Aorta (tissue), 5 donors: ENCODE results near the gene CST4. TPM values are rescaled to one million over a fixed set of nuclear protein-coding genes. Genes with fewer than 3 reads are reported as not detected.
"Not testable (repeated sequence)": the region's sequence is repeated elsewhere in the genome, so short reads cannot be mapped to it uniquely, and the experiment has no call there.

Experiments
- ATAC-seq: fragments of 200-7000 bp; cut with Tn5 transposase; one replicate; pipeline ENCODE4 v1.9.1; 2022; ENCODE audit warnings: moderate library complexity; ENCODE audit not compliant: low FRiP score
- DNase-seq, 2 donors: peaks; one replicate each; pipeline ENCODE4 v3.0.0-alpha.2; 2020
- H3K27ac ChIP-seq, 2 donors: one replicate each; pipeline ENCODE4 v1.5.1; 2013; ENCODE audit warnings: low read length in 2 of 2, mild to moderate bottlenecking in 2 of 2, moderate library complexity in 2 of 2, control low read depth in 1 of 2, inconsistent platforms in 1 of 2, low read depth in 1 of 2
- H3K27me3 ChIP-seq, 2 donors: one replicate each; pipeline ENCODE4 v1.6.1; 2013; ENCODE audit warnings: control low read depth in 1 of 2, low read length in 1 of 2, mild to moderate bottlenecking in 1 of 2, moderate library complexity in 1 of 2; ENCODE audit not compliant: insufficient read depth in 2 of 2, control insufficient read depth in 1 of 2
- H3K36me3 ChIP-seq, 2 donors: one replicate each; pipeline ENCODE4 v1.6.1; 2013; ENCODE audit warnings: control low read depth in 1 of 2, low read length in 1 of 2, mild to moderate bottlenecking in 1 of 2; ENCODE audit not compliant: insufficient read depth in 2 of 2, control insufficient read depth in 1 of 2
- H3K4me1 ChIP-seq, 2 donors: one replicate each; pipeline ENCODE4 v1.6.1; 2013; ENCODE audit warnings: low read length in 2 of 2, control low read depth in 1 of 2, mild to moderate bottlenecking in 1 of 2, moderate library complexity in 1 of 2; ENCODE audit not compliant: insufficient read depth in 2 of 2, control insufficient read depth in 1 of 2
- H3K4me3 ChIP-seq, 2 donors: one replicate each; pipeline ENCODE4 v1.5.1; 2013; ENCODE audit warnings: low read length in 2 of 2, control low read depth in 1 of 2, mild to moderate bottlenecking in 1 of 2
- H3K9me3 ChIP-seq: one replicate; pipeline ENCODE4 v1.6.1; 2013; ENCODE audit warnings: mild to moderate bottlenecking, low read length; ENCODE audit not compliant: control insufficient read depth
- WGBS, 2 donors: extraction: QIAGEN DNeasy Blood & Tissue Kit; methylation state at CpG; one replicate each; pipeline ENCODE4 v1.1.7; 2013; 5-methylcytosine and 5-hydroxymethylcytosine counted together
- intact Hi-C, 2 donors: fragments of 100-400 bp; cut with DNase I; formaldehyde crosslinking; loops; one replicate each; pipeline versions ENCODE4 v1.14.2 to v1.15.0; 2022
- long read RNA-seq, 2 donors: library from polyadenylated mRNA; unstranded; transcript quantifications; one replicate each; pipeline ENCODE4 v2.0.0, GENCODE V29; 2020 to 2021
- polyA plus RNA-seq, 2 donors: library from polyadenylated mRNA; stranded (reverse); fragments of 200-250 nt; gene quantifications; one replicate each; pipeline ENCODE4 v1.2.3, GENCODE V29; 2013
- total RNA-seq, 2 donors: library from RNA; stranded (reverse); fragmentation: NEBNext Ultra II Directional; extraction: Animal tissue kit (Norgen Biotek cat#: 25700); gene quantifications; one replicate each; pipeline ENCODE4 v1.2.1, GENCODE V29; 2021
- donor health status: healthy with polysubstance abuse.
- donor health status: Bipolar disorder and iron deficiency.
- donor health status: DM: no; HTN: no; CAD: no.
- donor health status: DM: no; HTN: no; CAD: no.
- donor health status: DM: yes; HTN: yes; CAD: no.

Gene CST4
- total RNA-seq (not detected), polyA plus RNA-seq (not detected)
- long read RNA-seq, donor 1, result 0 reads
- long read RNA-seq, donor 2, result 0 reads

DNA sequence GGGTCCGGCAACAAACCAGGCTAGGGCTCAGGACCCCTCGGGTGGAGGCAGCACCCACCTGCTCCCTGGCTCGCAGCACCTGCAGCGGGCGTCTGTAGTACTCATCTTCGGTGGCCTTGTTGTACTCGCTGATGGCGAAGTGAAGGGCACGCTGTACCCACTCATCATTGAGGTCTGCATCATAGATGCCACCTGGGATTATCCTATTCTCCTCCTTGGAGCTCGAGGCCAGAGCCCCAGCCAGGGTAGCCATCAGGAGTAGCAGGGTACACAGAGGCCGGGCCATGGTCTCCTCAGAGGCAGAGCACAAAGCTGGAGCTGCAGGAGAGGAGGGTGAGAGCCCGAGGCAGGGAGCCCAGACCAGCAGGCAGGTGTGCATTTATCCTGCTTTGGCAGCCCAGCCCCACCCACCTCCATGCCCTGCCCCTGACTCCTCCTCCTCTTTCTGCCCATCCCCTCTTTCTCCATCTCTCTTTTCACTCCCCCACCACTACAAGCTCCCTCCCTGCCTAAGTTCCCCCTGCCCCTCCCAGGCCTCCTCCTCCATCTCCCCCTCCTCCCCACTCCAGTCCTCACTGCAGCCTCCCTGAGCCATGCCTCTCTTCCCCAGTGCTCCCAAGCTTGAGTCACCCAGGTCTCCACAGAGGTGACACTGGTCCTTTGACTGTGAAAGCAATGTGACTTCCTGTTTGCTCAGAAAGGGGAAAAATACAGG, at the start of gene CST4:
Gene CST4, minus strand, starts transcription at position 355 of the 715 bp plus-strand sequence. Its CDS starts 69 bp downstream, at position 286.
- 85 to 94% methylated on average over 10 to 12 of the region's 12 CpGs for WGBS, 2 donors
- H3K36me3 ChIP-seq, H3K27me3 ChIP-seq, H3K4me1 ChIP-seq, ATAC-seq, H3K9me3 ChIP-seq, DNase-seq, H3K27ac ChIP-seq, intact Hi-C loops, H3K4me3 ChIP-seq: not testable (repeated sequence)

GRCh38 chr20:23735391-23735790, 46.6 kb upstream of the CST4 start:
- WGBS, 2 donors, result 55 to 63% methylated on average over 3 of the region's 3 CpGs
- intact Hi-C loops, result not testable (repeated sequence)

DNA sequence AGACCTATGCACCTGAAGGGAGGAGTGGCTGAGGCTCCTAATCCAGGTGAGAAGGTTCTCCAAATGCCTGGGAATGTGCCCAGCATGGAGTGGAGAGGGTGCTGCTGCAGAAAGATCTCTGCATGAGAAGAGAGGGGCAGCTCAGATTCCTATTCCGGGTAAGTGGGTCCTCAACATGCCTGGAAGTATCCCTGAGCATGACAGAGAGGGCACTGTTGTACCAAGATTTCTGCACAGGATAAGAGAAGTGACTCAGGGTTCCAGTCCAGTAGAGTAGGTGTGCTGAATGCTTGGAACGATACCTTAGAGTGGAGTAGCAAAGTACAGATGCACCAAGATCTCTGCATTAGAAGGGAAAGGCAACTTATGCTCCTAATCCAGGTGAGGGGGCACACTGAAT, 46.1 kb upstream of the CST4 start:
- H3K27ac ChIP-seq, H3K4me1 ChIP-seq, H3K4me3 ChIP-seq, DNase-seq, H3K27me3 ChIP-seq, ATAC-seq, H3K9me3 ChIP-seq, H3K36me3 ChIP-seq, intact Hi-C loops: not testable (repeated sequence)
- 81 to 89% methylated on average over 2 of the region's 2 CpGs for WGBS, 2 donors

More at GRCh38 chr20:23735391-23735790, 46.6 kb upstream of the CST4 start:
- H3K27ac ChIP-seq, H3K27me3 ChIP-seq, DNase-seq, ATAC-seq, H3K4me1 ChIP-seq, H3K36me3 ChIP-seq, H3K9me3 ChIP-seq, H3K4me3 ChIP-seq: not testable (repeated sequence)

DNA sequence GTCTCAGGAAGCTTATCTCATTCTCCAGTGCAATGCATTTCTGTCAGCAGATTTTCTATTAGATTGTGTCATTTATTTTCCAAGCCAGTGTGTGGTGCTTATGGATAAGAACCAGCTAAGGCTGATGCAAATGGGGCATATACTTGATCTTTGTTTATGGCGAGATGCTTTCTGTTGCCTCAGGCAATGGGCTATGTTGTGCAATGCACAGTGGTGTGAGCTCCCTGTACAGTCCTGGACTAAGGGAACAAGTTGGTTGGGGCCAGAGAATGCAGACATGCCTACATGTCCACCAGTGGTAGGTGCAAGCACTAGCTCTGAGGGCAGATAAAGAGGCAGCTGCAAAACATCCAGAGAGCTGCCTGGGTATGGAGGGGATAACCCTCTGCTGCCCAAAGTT, 45.6 kb upstream of the CST4 start:
- H3K4me1 ChIP-seq, H3K9me3 ChIP-seq, ATAC-seq, H3K36me3 ChIP-seq, H3K27me3 ChIP-seq, H3K27ac ChIP-seq, intact Hi-C loops, DNase-seq, H3K4me3 ChIP-seq: not testable (repeated sequence)
- WGBS, 2 donors, result 73 to 81% methylated on average over 1 of the region's 1 CpG

GRCh38 chr20:23727016-23727415, 38.2 kb upstream of the CST4 start:
- DNase-seq, result no peak
- Histone ChIP-seq H3K27ac (no peak overlapping the region), H3K4me1 (no peaks in the 10 kb centered on the region), H3K27me3 (no peaks in the 10 kb centered on the region), H3K36me3 (no peaks in the 10 kb centered on the region), H3K4me3 (no peak overlapping the region), H3K9me3 (peaks cover 2% of the 10 kb centered on the region)
- 82 to 83% methylated on average over 3 of the region's 3 CpGs for WGBS, 2 donors
- intact Hi-C loops, result no loop called here
- no peak for ATAC-seq

DNA sequence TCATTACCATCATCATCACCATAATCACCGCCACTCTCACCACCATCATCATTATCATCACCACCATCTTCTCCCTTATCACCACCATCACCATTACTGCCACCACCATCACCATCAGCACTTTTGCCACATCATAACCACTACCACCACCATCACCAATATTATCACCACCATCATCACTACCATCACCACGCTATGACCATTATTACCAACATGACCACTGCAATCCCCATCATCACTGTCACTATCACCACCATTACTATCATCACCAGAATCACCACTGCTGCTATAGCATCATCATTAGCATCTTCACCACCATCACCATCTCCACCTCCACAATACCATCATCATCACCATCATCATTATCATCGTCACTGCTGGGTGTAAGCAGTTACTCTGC, 36.3 kb upstream of the CST4 start:
- no peak for ATAC-seq
- Histone ChIP-seq H3K27me3 (peaks cover 0 to 2% of the 10 kb centered on the region in 2 donors), H3K4me1 (no peaks in the 10 kb centered on the region), H3K36me3 (no peaks in the 10 kb centered on the region), H3K4me3 (no peak overlapping the region), H3K9me3 (peaks cover 3% of the 10 kb centered on the region), H3K27ac (no peak overlapping the region)
- DNase-seq, result no peak
- intact Hi-C loops, result no loop called here
- 83 to 85% methylated on average over 3 of the region's 3 CpGs for WGBS, 2 donors

- DNase-seq, H3K27ac ChIP-seq, intact Hi-C loops, H3K4me1 ChIP-seq, H3K4me3 ChIP-seq, H3K36me3 ChIP-seq, H3K9me3 ChIP-seq, ATAC-seq, H3K27me3 ChIP-seq: not testable (repeated sequence)
- 50 to 54% methylated on average over 2 of the region's 2 CpGs for WGBS, 2 donors
These were observed 34.9 kb upstream of the CST4 start for GRCh38 chr20:23723659-23724307.

DNA sequence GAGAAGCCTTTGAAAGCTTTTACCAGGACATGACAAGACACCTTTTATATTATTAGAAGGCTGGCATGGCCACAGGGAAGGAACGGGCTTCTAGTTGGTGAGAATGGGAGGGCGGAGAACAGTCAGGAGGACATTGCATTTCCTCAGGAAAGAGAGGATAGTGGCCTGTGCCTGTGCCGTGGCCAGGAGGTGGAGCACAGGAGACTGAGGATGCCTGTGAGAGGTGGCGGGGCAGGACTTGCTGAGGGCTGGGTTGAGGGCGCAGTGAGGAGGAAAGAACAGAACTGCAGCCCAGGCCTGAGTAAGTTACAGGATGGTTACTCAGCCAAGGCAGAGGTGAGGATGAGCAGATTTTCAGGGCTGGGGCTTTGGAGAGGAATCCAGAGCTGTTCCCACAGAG, 34.0 kb upstream of the CST4 start:
- H3K4me3 ChIP-seq, DNase-seq, ATAC-seq, H3K4me1 ChIP-seq, H3K27me3 ChIP-seq, H3K27ac ChIP-seq, intact Hi-C loops, H3K9me3 ChIP-seq, H3K36me3 ChIP-seq: not testable (repeated sequence)
- 64 to 72% methylated on average over 5 of the region's 5 CpGs for WGBS, 2 donors

DNA sequence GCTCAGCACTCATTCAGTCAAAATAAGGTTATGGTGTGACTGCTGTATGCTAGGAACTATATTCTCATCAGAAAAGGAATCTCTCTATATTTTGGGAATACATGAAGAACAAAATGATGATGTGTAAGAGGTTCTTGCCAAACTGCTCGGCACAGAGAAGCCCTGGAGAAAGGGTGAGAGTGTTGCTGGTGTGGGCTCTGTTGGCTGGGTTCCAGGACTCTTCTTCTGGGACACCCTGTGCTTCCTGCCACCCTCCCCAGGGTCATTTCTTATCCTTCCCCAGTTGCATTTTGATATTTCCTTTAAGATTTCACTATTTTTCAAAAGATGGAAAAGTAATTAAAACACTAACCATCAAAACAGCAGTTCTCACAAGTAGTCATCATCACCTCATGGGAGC, 33.1 kb upstream of the CST4 start:
- Histone ChIP-seq H3K9me3 (peaks cover 1% of the 10 kb centered on the region), H3K4me1 (no peaks in the 10 kb centered on the region), H3K27me3 (peaks cover 0 to 2% of the 10 kb centered on the region in 2 donors), H3K27ac (no peak overlapping the region), H3K36me3 (no peaks in the 10 kb centered on the region), H3K4me3 (no peak overlapping the region)
- intact Hi-C loops, result no loop called here
- WGBS, 2 donors, result 37 to 39% methylated on average over 1 of the region's 1 CpG
- DNase-seq (no peak), ATAC-seq (no peak)
